ENCODE data around the gene DIPK1B. TPM values are rescaled to one million over a fixed set of nuclear protein-coding genes. Genes with fewer than 3 reads are reported as not detected.

Gene DIPK1B
- total and polyA plus RNA-seq, 10 of the 15 experiments (the other 5 are each of a cell fraction or from before 2014, with no cell fraction given) = 0.08 to 0.28 (median 0.13) TPM; not detected in 3

DNA sequence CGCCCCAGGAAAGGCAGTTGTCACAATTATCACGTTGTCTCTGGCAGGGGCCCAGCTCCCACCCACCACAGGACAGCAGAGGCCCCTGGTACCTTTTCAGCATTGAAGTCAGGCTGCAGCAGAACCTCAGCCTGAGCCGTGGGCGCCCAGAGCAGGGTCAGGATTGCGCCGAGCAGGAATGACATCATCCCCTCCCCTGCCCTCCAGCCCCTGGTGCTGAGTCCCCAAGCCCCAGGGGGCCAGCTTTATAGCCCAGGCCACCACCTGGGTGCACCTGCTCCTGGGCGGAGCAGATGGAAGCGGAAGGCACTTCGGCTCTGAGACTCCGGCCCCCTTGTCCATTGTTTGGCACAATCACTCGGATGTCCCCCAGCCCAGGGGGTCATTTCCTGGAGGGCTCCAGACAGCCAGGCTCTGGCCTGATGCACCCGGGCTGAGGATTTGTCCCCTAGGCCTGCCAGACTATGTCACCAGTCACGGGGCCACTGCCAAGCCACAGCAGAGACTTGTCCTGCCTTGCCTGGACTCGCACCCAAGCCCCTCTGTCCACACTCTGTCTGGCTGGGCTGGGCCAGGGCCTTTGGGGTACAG lies 52.0 kb downstream of the DIPK1B start, which contains the start of gene LCN15 (continued):
- TF ChIP-seq NFXL1 (IDR thresholded peaks at IDR 0.05; ENCODE audit: borderline replicate concordance) (no peak), CHD2 (IDR thresholded peaks at IDR 0.05; ENCODE audit: borderline replicate concordance, low read depth, low read length) (no peak)
- TF ChIP-seq, protein P1, sequence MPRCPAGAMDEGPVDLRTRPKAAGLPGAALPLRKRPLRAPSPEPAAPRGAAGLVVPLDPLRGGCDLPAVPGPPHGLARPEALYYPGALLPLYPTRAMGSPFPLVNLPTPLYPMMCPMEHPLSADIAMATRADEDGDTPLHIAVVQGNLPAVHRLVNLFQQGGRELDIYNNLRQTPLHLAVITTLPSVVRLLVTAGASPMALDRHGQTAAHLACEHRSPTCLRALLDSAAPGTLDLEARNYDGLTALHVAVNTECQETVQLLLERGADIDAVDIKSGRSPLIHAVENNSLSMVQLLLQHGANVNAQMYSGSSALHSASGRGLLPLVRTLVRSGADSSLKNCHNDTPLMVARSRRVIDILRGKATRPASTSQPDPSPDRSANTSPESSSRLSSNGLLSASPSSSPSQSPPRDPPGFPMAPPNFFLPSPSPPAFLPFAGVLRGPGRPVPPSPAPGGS (IDR thresholded peaks at IDR 0.05; ENCODE audit: borderline replicate concordance, insufficient read depth, low read depth, low read length, poor library complexity, severe bottlenecking) = no peak

DNA sequence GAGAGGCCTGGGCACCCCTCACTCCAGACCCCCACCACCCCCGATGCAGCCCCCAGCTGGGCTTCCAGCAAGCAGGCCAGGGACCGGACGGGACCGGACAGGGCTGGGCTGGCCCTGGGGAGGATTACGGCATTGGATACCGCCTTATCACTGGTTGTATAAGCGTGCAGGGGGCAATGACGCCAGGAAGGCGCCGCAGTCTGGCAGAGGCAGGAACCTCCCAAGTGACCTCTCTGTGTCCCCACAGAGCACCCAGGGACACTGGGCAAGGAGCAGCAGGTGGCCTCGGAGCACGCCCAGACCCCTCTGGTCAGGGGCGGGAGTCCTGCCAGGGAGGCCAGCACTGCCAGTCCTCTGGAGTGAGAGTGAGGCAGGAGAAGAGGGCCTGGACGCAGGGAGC lies 52.7 kb downstream of the DIPK1B start:
- H3K36me3 ChIP-seq (ENCODE audit: control insufficient read depth in 2 of 2, insufficient read depth in 2 of 2, low read length in 1 of 2) = no peaks in the 10 kb centered on the region
- no peaks in the 10 kb centered on the region for H3K9me3 ChIP-seq (replicated peaks; ENCODE audit: control insufficient read depth, insufficient read depth, low read length)
- BruUV-seq (replicated peaks) = no TSS peak
- in situ Hi-C loops (cut with MboI) (no loop called here), intact Hi-C loops (cut with micrococcal nuclease; ENCODE audit: unreplicated experiment) (no loop called here)
- 93% methylated on average over 14 of the region's 14 CpGs for WGBS (ENCODE audit: insufficient coverage, insufficient replicate concordance, low lambda C conversion rate, missing lambda C conversion rate)
- H3K27me3 ChIP-seq (replicated peaks in 1 of 2; ENCODE audit: control insufficient read depth in 2 of 2, insufficient read depth in 2 of 2, low read length in 1 of 2) = no peaks in the 10 kb centered on the region; a peak in 1 of 4 replicates
- CTCF ChIA-PET = interaction anchor here (0.7 to 9.3 kb wide), 4 partner anchors 18 to 472 kb away, joined by 3 to 163 read pairs (median 3); no protein-coding TSS in a partner anchor
- no peak overlapping the region for H3K9ac ChIP-seq (ENCODE audit: control insufficient read depth, insufficient read depth, low read length)
- H3K4me2 ChIP-seq (ENCODE audit: control insufficient read depth, insufficient read depth) = peak overlapping the region; percentile 81
- no peaks in the 10 kb centered on the region for H3K79me2 ChIP-seq (ENCODE audit: control insufficient read depth, insufficient read depth, low read length)
- peaks cover 26% of the 10 kb centered on the region for H3K4me1 ChIP-seq (ENCODE audit: control insufficient read depth, insufficient read depth, low read length)
- RAD21 ChIA-PET (ENCODE audit: unreplicated experiment) = no interaction called here
- SMC1A ChIA-PET (ENCODE audit: uncharacterized antibody, unreplicated experiment) = interaction anchor here (1.3 to 3.7 kb wide), 3 partner anchors 13 to 23 kb away, joined by 3 to 23 read pairs (median 21); no protein-coding TSS in a partner anchor
- no peak overlapping the region; the same call in 1 of the 2 replicates for H3K27ac ChIP-seq (ENCODE audit: control insufficient read depth, insufficient read depth)
- no peaks in the 10 kb centered on the region for H4K20me1 ChIP-seq (ENCODE audit: control insufficient read depth, insufficient read depth)
- TF ChIP-seq TCF12 (IDR thresholded peaks at IDR 0.05; ENCODE audit: low read depth, low read length) (no peak), JUNB (IDR thresholded peaks at IDR 0.05) (no peak), MXI1 (IDR thresholded peaks at IDR 0.05; ENCODE audit: low read depth, low read length) (no peak), RAD21 (IDR thresholded peaks at IDR 0.05; ENCODE audit: insufficient read depth, low read depth, low read length) (no peak), KDM1A (IDR thresholded peaks at IDR 0.05; ENCODE audit: borderline replicate concordance) (no peak), NFYA (IDR thresholded peaks at IDR 0.05; ENCODE audit: borderline replicate concordance, low read depth, low read length) (no peak), ZSCAN29 (IDR thresholded peaks at IDR 0.05) (no peak), YBX1 (IDR thresholded peaks at IDR 0.05) (no peak)
- TF ChIP-seq, protein P2, sequence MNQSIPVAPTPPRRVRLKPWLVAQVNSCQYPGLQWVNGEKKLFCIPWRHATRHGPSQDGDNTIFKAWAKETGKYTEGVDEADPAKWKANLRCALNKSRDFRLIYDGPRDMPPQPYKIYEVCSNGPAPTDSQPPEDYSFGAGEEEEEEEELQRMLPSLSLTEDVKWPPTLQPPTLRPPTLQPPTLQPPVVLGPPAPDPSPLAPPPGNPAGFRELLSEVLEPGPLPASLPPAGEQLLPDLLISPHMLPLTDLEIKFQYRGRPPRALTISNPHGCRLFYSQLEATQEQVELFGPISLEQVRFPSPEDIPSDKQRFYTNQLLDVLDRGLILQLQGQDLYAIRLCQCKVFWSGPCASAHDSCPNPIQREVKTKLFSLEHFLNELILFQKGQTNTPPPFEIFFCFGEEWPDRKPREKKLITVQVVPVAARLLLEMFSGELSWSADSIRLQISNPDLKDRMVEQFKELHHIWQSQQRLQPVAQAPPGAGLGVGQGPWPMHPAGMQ (IDR thresholded peaks at IDR 0.05; ENCODE audit: borderline replicate concordance) = no peak
- no peak overlapping the region for H2AFZ ChIP-seq (ENCODE audit: control insufficient read depth, low read depth, low read length)
- no peak for FAIRE-seq
- POLR2A ChIA-PET = no interaction called here
- no peak overlapping the region; the same call in 1 of the 2 replicates for H3K4me3 ChIP-seq
- no peak for DNase-seq (ENCODE audit: low read depth, low spot score)
- ATAC-seq = no peak

Measured in GM12878 (cell line).